Measurements from ENCODE around the gene GRIK4. TPM values are rescaled to one million over a fixed set of nuclear protein-coding genes. Genes with fewer than 3 reads are reported as not detected.

The GRIK4 gene
- total and polyA plus RNA-seq, 2 experiments from 2014 or later = not detected

GRCh38 chr11:120956710-120957495, 445.4 kb downstream of the GRIK4 start:
- no peaks in the 10 kb centered on the region for H3K9me2 ChIP-seq (ENCODE audit: insufficient read depth)
- 74 to 88% methylated on average over 15 to 16 of the region's 16 CpGs for WGBS, 2 experiments (ENCODE audit: low coverage in 1 of 2, low lambda C conversion rate in 2 of 2, missing lambda C conversion rate in 2 of 2)
- H3K4me1 ChIP-seq (ENCODE audit: insufficient read depth) = no peaks in the 10 kb centered on the region
- H3K4me3 ChIP-seq = no peak overlapping the region
- H4K20me1 ChIP-seq (ENCODE audit: insufficient read depth) = no peaks in the 10 kb centered on the region
- no peaks in the 10 kb centered on the region for H3K79me2 ChIP-seq (ENCODE audit: insufficient read depth)
- H3K9ac ChIP-seq = no peak overlapping the region
- H3K36me3 ChIP-seq (ENCODE audit: low read depth) = no peaks in the 10 kb centered on the region
- in situ Hi-C loops (cut with MboI) = loop anchor here (10.0 kb wide), 1 partner anchor 452 kb away; no protein-coding TSS in a partner anchor
- no peak overlapping the region for H3K27ac ChIP-seq
- H3F3A ChIP-seq (ENCODE audit: insufficient read depth) = no peaks in the 10 kb centered on the region
- TF ChIP-seq EZH2phosphoT487 (IDR thresholded peaks at IDR 0.05; ENCODE audit: insufficient read depth, low read depth) (no peak), EZH2 (IDR thresholded peaks at IDR 0.05; ENCODE audit: insufficient read depth, poor library complexity, severe bottlenecking) (no peak)
- H3K9me3 ChIP-seq (ENCODE audit: low read depth) = no peaks in the 10 kb centered on the region
- H3K27me3 ChIP-seq (replicated peaks; ENCODE audit: insufficient read depth) = peaks cover 9% of the 10 kb centered on the region
- H3K4me2 ChIP-seq (ENCODE audit: unreplicated experiment) = no peak overlapping the region
- no peak overlapping the region for H2AFZ ChIP-seq
- DNase-seq = no peak

- TF ChIP-seq EZH2phosphoT487 (IDR thresholded peaks at IDR 0.05; ENCODE audit: insufficient read depth, low read depth) (no peak), EZH2 (IDR thresholded peaks at IDR 0.05; ENCODE audit: insufficient read depth, poor library complexity, severe bottlenecking) (no peak)
- H3K4me1 ChIP-seq (ENCODE audit: insufficient read depth) = no peaks in the 10 kb centered on the region
- peaks cover 11% of the 10 kb centered on the region for H3K27me3 ChIP-seq (replicated peaks; ENCODE audit: insufficient read depth)
- no peak overlapping the region for H3K4me2 ChIP-seq (ENCODE audit: unreplicated experiment)
- no peaks in the 10 kb centered on the region for H3K79me2 ChIP-seq (ENCODE audit: insufficient read depth)
- H4K20me1 ChIP-seq (ENCODE audit: insufficient read depth) = no peaks in the 10 kb centered on the region
- H2AFZ ChIP-seq = no peak overlapping the region
- no peak overlapping the region for H3K27ac ChIP-seq
- no peaks in the 10 kb centered on the region for H3K36me3 ChIP-seq (ENCODE audit: low read depth)
- 69 to 70% methylated on average over 14 of the region's 14 CpGs for WGBS, 2 experiments (ENCODE audit: low coverage in 1 of 2, low lambda C conversion rate in 2 of 2, missing lambda C conversion rate in 2 of 2)
- no peaks in the 10 kb centered on the region for H3K9me3 ChIP-seq (ENCODE audit: low read depth)
- no peaks in the 10 kb centered on the region for H3F3A ChIP-seq (ENCODE audit: insufficient read depth)
- H3K9ac ChIP-seq = no peak overlapping the region
- H3K4me3 ChIP-seq = no peak overlapping the region
- no peaks in the 10 kb centered on the region for H3K9me2 ChIP-seq (ENCODE audit: insufficient read depth)
- no peak for DNase-seq
- in situ Hi-C loops (cut with MboI) = loop anchor here (10.0 kb wide), 1 partner anchor 453 kb away; no protein-coding TSS in a partner anchor
These were observed 446.6 kb downstream of the GRIK4 start for GRCh38 chr11:120958185-120958584.

GRCh38 chr11:120959189-120959588, 447.6 kb downstream of the GRIK4 start:
- H3K27ac ChIP-seq = no peak overlapping the region
- peaks cover 15% of the 10 kb centered on the region for H3K27me3 ChIP-seq (replicated peaks; ENCODE audit: insufficient read depth)
- no peak overlapping the region for H3K9ac ChIP-seq
- H2AFZ ChIP-seq = no peak overlapping the region
- no peaks in the 10 kb centered on the region for H3K9me2 ChIP-seq (ENCODE audit: insufficient read depth)
- TF ChIP-seq EZH2phosphoT487 (IDR thresholded peaks at IDR 0.05; ENCODE audit: insufficient read depth, low read depth) (no peak), EZH2 (IDR thresholded peaks at IDR 0.05; ENCODE audit: insufficient read depth, poor library complexity, severe bottlenecking) (no peak)
- WGBS, 2 experiments (ENCODE audit: low coverage in 1 of 2, low lambda C conversion rate in 2 of 2, missing lambda C conversion rate in 2 of 2) = 44 to 47% methylated on average over 3 of the region's 3 CpGs
- no peak overlapping the region for H3K4me2 ChIP-seq (ENCODE audit: unreplicated experiment)
- no peaks in the 10 kb centered on the region for H3K4me1 ChIP-seq (ENCODE audit: insufficient read depth)
- no peaks in the 10 kb centered on the region for H3K9me3 ChIP-seq (ENCODE audit: low read depth)
- no peaks in the 10 kb centered on the region for H3K79me2 ChIP-seq (ENCODE audit: insufficient read depth)
- H3F3A ChIP-seq (ENCODE audit: insufficient read depth) = no peaks in the 10 kb centered on the region
- in situ Hi-C loops (cut with MboI) = loop anchor here (10.0 kb wide), 1 partner anchor 454 kb away; no protein-coding TSS in a partner anchor
- H3K36me3 ChIP-seq (ENCODE audit: low read depth) = no peaks in the 10 kb centered on the region
- no peaks in the 10 kb centered on the region for H4K20me1 ChIP-seq (ENCODE audit: insufficient read depth)
- peak; percentile 31 for DNase-seq
- no peak overlapping the region for H3K4me3 ChIP-seq

- peak; percentile 70 for DNase-seq
- H3K9me3 ChIP-seq (ENCODE audit: low read depth) = no peaks in the 10 kb centered on the region
- no peak overlapping the region for H3K27ac ChIP-seq
- H3K9ac ChIP-seq = no peak overlapping the region
- H4K20me1 ChIP-seq (ENCODE audit: insufficient read depth) = no peaks in the 10 kb centered on the region
- no peaks in the 10 kb centered on the region for H3K9me2 ChIP-seq (ENCODE audit: insufficient read depth)
- no peaks in the 10 kb centered on the region for H3K4me1 ChIP-seq (ENCODE audit: insufficient read depth)
- no peaks in the 10 kb centered on the region for H3K36me3 ChIP-seq (ENCODE audit: low read depth)
- no peaks in the 10 kb centered on the region for H3K79me2 ChIP-seq (ENCODE audit: insufficient read depth)
- no peak overlapping the region for H3K4me2 ChIP-seq (ENCODE audit: unreplicated experiment)
- no peak overlapping the region for H3K4me3 ChIP-seq
- no peak overlapping the region for H2AFZ ChIP-seq
- TF ChIP-seq EZH2phosphoT487 (IDR thresholded peaks at IDR 0.05; ENCODE audit: insufficient read depth, low read depth) (no peak), EZH2 (IDR thresholded peaks at IDR 0.05; ENCODE audit: insufficient read depth, poor library complexity, severe bottlenecking) (no peak)
- H3F3A ChIP-seq (ENCODE audit: insufficient read depth) = no peaks in the 10 kb centered on the region
- WGBS, 2 experiments (ENCODE audit: low coverage in 1 of 2, low lambda C conversion rate in 2 of 2, missing lambda C conversion rate in 2 of 2) = 46 to 54% methylated on average over 1 of the region's 1 CpG
- H3K27me3 ChIP-seq (replicated peaks; ENCODE audit: insufficient read depth) = peaks cover 15% of the 10 kb centered on the region
- in situ Hi-C loops (cut with MboI) = no loop called here
These were observed 453.3 kb downstream of the GRIK4 start for GRCh38 chr11:120964857-120965256.
